Measurements from ENCODE around the gene PAPSS1.

DNA sequence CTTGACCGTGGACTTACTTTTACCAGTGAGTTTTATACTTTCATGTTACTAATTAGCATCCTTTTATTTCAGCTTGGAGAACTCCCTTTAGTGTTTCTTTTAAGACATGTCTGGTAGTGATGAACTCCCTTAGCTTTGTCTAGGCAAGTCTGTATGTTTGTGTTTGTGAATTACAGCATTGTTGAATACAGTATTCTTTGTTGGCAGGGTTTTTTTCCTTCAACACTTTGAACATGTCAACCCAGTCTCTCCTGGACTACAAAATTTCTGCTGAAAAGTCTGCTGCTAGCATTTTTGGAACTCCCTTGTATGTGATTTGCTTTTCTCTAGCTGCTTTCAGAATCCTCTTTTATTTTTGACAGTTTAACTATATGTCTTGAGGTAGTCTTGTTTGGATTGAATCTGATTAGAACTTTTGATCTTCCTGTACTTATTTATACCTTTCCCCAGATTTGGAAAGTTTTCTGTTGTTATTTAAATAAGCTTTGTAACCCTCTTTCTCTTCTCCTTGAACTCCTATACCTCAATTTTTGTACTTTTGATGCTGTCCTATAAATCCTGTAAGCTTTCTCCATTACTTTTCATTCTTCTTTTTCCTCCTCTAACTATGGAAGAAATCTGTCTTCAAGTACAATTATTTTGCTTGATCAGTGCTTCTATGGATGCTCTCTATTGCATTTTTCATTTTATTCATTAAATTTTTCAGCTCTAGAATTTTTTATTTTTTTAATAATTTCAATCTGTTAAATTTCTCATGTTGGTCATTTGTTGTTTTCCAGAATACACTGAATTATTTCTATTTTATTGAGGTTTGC is 14.1 kb downstream of the PAPSS1 start:
- TF ChIP-seq, protein P1, sequence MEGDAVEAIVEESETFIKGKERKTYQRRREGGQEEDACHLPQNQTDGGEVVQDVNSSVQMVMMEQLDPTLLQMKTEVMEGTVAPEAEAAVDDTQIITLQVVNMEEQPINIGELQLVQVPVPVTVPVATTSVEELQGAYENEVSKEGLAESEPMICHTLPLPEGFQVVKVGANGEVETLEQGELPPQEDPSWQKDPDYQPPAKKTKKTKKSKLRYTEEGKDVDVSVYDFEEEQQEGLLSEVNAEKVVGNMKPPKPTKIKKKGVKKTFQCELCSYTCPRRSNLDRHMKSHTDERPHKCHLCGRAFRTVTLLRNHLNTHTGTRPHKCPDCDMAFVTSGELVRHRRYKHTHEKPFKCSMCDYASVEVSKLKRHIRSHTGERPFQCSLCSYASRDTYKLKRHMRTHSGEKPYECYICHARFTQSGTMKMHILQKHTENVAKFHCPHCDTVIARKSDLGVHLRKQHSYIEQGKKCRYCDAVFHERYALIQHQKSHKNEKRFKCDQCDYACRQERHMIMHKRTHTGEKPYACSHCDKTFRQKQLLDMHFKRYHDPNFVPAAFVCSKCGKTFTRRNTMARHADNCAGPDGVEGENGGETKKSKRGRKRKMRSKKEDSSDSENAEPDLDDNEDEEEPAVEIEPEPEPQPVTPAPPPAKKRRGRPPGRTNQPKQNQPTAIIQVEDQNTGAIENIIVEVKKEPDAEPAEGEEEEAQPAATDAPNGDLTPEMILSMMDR (IDR thresholded peaks at IDR 0.05; ENCODE audit: insufficient read depth, low read length): no peak
- no peak for TF ChIP-seq POLR2AphosphoS5 (IDR thresholded peaks at IDR 0.05; ENCODE audit: low read depth)
- TF ChIP-seq, protein P2, sequence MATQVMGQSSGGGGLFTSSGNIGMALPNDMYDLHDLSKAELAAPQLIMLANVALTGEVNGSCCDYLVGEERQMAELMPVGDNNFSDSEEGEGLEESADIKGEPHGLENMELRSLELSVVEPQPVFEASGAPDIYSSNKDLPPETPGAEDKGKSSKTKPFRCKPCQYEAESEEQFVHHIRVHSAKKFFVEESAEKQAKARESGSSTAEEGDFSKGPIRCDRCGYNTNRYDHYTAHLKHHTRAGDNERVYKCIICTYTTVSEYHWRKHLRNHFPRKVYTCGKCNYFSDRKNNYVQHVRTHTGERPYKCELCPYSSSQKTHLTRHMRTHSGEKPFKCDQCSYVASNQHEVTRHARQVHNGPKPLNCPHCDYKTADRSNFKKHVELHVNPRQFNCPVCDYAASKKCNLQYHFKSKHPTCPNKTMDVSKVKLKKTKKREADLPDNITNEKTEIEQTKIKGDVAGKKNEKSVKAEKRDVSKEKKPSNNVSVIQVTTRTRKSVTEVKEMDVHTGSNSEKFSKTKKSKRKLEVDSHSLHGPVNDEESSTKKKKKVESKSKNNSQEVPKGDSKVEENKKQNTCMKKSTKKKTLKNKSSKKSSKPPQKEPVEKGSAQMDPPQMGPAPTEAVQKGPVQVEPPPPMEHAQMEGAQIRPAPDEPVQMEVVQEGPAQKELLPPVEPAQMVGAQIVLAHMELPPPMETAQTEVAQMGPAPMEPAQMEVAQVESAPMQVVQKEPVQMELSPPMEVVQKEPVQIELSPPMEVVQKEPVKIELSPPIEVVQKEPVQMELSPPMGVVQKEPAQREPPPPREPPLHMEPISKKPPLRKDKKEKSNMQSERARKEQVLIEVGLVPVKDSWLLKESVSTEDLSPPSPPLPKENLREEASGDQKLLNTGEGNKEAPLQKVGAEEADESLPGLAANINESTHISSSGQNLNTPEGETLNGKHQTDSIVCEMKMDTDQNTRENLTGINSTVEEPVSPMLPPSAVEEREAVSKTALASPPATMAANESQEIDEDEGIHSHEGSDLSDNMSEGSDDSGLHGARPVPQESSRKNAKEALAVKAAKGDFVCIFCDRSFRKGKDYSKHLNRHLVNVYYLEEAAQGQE (IDR thresholded peaks at IDR 0.05; ENCODE audit: insufficient replicate concordance, low read depth): no peak
- no peak for TF ChIP-seq GABPA (IDR thresholded peaks at IDR 0.05; ENCODE audit: low read depth)
